Activated CD4-positive, CD25-positive, alpha-beta regulatory T cell treated with anti-CD3 and anti-CD28 coated beads, Interleukin-2, amount 50 U/mL, for 24 hours (primary cell): ENCODE data around the gene GIGYF2.
"Not testable (repeated sequence)": the region's sequence is repeated elsewhere in the genome, so short reads cannot be mapped to it uniquely, and the experiment has no call there.

Experiments
- ATAC-seq, 2 donors: fragments of 150-1000 bp; cut with Tn5 transposase; one replicate each; pipeline ENCODE4 v1.10.0; 2021; ENCODE audit warnings: mild to moderate bottlenecking in 1 of 2, moderate library complexity in 1 of 2

Gene GIGYF2, protein sequence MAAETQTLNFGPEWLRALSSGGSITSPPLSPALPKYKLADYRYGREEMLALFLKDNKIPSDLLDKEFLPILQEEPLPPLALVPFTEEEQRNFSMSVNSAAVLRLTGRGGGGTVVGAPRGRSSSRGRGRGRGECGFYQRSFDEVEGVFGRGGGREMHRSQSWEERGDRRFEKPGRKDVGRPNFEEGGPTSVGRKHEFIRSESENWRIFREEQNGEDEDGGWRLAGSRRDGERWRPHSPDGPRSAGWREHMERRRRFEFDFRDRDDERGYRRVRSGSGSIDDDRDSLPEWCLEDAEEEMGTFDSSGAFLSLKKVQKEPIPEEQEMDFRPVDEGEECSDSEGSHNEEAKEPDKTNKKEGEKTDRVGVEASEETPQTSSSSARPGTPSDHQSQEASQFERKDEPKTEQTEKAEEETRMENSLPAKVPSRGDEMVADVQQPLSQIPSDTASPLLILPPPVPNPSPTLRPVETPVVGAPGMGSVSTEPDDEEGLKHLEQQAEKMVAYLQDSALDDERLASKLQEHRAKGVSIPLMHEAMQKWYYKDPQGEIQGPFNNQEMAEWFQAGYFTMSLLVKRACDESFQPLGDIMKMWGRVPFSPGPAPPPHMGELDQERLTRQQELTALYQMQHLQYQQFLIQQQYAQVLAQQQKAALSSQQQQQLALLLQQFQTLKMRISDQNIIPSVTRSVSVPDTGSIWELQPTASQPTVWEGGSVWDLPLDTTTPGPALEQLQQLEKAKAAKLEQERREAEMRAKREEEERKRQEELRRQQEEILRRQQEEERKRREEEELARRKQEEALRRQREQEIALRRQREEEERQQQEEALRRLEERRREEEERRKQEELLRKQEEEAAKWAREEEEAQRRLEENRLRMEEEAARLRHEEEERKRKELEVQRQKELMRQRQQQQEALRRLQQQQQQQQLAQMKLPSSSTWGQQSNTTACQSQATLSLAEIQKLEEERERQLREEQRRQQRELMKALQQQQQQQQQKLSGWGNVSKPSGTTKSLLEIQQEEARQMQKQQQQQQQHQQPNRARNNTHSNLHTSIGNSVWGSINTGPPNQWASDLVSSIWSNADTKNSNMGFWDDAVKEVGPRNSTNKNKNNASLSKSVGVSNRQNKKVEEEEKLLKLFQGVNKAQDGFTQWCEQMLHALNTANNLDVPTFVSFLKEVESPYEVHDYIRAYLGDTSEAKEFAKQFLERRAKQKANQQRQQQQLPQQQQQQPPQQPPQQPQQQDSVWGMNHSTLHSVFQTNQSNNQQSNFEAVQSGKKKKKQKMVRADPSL (N-terminal part only)

DNA sequence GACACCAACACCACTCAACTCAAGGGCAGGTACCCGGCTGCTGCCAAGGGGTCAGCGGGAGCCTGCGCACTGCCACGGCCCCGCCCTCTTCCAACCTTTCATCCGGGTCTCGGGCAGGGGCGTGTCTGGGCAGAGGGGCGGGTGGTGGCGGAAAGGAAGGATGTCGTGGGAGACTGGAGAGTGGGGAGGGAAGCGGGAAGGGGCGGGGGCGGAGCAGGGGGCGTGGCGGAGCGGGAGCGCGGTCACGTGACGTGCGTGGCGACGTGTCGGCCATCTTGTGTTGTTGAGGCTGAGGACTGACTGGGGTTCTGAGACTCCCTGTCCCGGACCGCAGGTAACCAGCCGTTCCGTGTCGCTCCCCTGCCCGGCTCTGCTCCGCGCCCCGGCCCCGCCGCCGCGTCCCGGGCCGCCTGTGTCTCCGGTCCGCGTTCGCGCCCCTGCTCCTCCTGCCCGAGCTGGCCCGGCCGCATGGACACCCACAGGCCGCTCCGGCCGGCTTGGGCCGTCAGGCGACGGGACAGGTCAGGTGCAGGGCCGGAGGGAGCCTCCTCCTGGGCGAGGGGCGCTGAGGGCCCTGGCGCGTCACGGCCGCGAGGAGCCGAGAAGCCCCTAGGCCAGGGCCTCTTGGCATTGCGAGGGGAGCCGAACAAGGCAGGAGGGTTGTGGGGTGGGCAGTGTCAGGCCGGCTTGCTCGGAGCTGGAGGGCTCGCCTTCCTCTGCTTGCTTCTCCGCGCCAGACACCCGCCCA, at the start of gene GIGYF2:
Gene GIGYF2, plus strand, starts transcription at position 273 of the 748 bp plus-strand sequence. CDS start 37,867 bp downstream, outside the sequence.
- ATAC-seq: peak; percentile 88 to 90

DNA sequence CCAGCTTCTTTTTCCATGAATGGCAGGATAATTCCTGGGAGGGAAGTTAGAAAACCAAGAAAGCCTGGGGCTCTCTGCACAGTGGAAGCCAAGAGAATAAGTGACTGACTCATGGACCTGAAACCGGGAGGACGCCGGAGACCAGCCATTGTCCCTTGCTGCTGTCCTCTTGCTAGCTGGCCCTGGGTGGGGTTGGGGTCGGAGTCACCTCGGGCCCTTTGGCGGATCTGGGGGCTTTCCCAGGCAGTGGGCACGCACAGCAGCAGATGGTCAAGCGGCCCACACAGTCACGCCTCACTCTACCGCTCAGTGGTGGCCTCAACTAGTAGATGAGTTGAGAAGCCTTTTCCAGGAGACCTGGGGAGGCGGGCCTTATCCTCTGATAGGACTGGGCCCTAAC, 48.1 kb upstream of the GIGYF2 start:
- ATAC-seq: no peak

DNA sequence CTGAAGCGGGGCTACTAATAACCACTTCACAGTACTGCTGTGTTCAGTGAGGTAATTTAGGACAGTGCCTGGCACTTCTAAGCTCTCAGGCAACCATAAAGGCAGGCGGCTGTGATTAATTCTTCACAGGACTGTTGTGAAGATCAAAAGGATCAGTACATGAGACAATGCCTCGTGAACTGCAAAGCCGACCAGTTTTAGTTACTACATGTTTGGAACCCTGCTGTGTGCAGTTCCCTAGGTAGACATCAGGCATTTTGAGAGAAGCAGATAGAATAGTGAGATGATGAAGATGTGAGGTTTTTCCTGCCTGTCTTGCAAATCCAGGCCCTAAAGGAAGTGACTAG, 44.7 kb upstream of the GIGYF2 start:
- no peak for ATAC-seq

DNA sequence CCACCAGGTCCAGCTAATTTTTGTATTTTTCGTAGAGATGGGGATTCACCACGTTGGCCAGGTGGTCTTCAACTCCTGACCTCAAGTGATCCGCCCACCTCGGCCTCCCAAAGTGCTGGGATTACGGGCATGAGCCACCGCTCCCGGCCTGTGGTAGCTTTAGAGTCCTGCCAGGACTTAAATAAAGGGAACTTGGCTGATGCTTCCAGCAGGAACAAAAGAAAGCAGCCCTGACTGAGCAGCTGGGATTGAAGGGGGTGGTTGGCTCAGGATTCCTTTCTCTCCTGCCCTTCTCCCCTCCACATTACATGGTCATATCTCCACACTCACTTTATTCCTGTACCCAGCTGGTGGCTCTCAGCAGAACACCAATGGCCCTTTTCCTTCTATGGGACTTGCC, 43.7 kb upstream of the GIGYF2 start:
- ATAC-seq: no peak

DNA sequence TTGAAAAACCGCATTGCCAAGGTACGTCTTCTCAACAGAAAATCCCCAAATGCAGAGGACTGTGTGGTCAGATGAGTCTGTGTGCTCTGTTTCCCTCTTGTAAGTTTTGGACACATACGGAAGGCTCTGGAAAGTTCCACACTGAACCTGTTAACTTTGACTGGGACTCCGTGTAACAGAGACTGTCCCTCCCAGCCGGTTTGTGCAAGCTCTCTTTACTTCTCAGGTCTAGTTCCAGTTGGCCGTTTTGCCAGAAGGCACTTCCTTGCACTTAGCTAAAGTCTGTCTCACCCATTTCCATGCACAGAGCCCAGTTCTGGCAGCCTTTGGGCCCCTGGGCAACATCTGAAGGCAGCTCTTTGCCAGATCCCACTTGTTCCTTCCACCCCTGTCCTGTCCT, 41.7 kb upstream of the GIGYF2 start:
- ATAC-seq: no peak

DNA sequence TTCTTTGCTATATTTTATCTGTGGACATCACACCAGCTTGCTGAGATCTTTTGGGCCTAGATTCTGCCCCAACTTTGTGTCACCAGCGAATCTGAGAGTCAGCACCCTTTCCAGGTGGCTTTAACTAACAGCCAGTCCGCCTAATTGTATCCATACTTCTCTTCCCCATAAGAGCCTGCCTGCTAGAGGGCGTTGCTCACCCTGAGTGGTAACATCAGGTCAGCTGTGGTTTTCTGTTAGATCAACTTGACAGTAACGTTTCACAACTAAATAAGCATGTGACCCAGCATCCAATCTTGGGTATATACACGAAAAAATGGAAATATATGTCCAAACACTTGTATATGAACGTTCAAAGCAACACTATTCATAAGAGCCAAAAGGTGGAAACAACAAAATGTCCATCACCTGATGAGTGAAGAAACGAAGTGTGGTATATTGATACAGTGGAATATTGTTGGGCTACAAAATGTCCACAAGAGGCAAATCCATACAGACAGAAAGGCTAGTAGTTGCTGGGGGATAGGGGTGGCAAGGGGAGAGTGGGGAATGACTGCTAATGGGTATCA, 38.8 kb upstream of the GIGYF2 start:
- ATAC-seq: no peak

DNA sequence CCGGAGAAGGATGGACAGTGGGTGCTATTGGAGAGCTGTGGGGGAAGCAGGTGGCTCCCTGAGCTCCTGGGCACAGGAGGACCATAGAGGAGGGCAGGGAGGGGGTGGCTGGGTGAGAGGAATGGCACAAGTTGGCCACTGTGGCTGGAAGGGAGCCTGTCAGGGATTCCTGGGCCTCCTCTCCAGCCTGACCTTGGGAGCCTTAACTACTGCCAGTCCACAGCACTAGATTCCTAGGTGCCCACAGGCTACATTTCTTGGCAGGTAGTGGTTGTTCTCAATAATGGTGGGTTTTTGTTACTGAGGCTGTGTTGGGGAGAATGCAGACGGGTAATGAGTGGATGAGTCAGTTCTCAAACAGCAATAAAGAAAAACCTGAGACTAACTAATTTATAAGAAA, 37.8 kb upstream of the GIGYF2 start:
- no peak for ATAC-seq

DNA sequence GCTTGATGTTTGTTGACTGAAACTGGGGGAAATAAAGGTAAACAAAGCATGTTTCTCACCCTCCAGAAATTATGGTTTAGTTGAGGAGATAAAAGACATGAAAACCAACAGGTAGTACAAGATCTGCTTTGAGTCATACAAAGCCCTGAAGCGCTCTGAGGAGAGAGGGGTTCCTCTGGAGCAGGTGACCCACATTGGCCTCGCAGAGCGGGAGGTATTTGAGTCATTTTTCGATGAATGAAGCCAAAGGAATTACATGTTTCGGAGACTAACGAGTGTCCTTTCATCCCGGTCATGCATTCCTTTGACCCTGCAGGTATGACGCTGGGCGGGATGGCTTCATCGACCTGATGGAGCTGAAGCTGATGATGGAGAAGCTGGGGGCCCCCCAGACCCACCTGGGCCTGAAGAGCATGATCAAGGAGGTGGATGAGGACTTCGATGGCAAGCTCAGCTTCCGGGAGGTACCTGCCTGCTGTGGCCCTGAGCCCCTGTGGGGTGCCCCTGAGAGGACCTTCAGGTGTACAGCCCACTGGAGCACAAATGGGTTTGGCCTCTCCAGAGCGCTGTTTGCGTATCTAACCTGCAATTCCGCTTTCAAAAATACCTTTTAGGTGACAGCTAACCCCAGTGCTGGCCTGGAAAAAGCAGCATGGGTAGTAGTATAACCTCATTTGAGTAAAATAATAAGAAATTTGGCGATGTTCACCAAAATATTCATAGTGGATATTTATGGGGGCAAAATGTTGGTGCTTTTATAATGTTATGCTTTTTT, 34.5 kb upstream of the GIGYF2 start:
- no peak for ATAC-seq

DNA sequence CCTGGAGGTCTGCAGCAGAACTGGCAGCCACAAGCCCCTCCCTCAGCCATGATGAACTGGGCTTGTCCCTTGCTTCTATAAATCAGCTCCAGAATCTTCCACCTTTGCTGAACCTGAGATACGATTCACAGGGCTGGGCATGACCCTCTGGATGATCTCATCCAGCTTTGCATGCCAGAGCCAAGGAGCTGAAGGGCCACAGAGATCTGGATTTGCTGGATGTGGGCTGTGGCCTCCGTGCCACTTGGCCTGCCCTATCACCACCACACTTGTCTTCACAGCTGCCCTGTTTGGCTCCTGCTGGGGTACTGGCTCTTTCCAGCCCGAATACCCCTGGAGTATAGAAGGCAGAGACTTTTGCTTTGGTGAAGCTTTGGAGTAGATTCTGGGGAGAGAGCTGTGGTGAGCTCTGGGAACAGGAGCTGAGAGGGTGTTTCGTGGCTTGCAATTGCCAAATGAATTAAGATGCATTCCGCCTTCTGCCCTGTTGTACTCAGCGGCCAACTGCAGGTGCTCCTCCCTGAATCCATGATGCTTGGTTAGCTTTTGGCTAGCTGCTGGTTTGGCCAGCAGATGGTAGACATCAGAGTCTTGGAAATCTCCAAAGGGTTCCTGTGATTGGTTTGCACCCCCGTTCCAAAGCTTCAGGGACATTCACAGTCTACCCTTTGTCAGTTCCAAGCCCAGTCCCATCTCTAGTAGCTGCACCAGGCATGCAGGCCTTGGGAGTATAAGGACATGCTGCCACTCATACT, 30.9 kb upstream of the GIGYF2 start:
- no peak for ATAC-seq

DNA sequence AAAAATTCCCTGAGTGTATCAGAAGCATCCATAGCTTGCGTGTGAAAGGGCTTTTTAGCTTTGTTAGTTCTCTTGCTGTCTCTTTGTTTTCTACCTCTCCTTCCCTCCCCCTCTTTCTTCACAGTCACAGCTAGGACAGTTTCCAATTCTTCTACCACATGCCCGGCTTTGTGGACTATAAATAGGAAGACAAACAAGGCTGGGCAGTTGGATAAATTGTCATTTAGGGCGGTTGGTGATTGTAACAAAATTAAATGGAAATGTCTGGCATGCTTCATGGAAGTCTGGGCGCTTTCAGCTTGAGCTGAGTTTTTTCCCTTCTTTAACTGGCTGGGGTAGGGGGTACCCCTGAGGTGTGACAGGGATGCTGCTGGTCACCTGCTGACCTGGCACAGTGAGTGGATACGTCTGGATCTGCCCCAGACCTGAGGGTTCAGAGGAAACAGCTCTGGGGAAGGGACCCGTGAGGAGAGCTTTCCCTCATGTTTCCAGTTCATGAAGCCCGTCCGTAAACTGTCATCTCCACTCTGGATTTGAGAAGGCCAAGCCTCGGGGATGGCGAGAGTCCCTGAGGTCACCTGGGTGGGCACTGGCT, 29.0 kb upstream of the GIGYF2 start:
- ATAC-seq: no peak

DNA sequence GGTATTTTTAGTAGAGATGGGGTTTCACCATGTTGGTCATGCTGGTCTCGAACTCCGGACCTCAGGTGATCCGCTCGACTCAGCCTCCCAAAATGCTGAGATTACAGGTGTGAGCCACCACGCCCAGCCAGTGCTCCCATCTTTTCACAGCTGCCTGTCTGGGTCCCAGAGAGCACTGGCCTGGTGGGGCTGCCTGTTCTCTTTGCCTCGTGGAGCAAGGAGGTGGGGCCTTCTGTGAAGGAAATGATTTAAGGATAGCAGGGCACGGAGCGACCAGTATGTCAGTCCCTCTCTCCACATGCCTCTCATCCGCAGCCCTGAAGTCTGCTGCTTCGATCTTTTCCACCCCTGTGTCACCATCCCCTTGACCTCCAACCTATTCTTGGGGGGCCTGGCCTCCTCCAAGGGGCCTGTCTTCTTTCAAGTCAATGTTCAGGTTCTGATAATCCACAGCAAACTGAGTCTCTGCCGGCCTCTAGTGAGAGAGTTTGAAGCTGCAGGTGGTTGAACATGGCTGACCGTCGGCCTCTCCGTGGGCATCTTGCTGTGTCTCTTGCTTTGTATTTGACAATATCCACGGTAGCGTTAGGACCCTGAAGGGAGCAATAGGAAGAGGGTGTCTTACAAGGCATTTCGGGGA, 28.2 kb upstream of the GIGYF2 start:
- no peak for ATAC-seq

DNA sequence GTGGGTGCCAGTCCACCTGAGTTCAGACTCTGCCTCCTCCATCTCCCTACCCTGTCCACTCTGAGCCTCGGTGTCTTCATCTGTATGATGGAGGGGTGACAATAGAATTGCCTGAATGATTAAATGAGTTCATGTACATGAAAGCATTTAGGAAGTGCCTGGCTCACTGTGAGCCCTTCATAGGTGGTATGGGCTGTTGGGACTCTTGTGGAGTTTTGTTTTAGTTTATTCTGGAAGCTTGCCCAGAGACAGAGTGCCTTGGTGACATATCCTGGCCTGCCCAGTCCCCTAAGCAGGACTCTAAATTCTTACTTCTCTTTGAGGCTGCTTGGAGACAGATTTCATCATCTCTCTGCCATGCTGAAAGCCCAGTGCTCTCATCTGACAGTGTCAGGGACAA, 24.5 kb upstream of the GIGYF2 start:
- ATAC-seq: no peak

DNA sequence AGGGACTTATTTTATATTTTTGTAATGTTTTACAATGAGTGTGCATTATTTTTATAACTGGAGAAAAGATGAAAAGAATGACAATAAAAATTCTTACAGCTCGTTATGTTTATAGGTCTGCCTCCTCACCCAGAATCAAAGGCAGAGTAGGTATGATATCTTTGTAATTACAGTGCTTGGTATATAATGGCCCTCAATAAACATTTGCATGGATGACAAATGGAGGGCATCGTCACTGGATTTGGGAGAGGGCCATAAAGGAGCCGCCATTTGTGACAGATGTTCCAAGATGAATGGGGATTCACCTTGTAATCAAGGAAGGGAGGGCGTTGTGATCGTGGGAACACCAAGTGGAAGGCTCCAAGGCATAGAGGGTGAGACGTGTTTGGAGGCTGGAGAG, 22.6 kb upstream of the GIGYF2 start:
- no peak for ATAC-seq

DNA sequence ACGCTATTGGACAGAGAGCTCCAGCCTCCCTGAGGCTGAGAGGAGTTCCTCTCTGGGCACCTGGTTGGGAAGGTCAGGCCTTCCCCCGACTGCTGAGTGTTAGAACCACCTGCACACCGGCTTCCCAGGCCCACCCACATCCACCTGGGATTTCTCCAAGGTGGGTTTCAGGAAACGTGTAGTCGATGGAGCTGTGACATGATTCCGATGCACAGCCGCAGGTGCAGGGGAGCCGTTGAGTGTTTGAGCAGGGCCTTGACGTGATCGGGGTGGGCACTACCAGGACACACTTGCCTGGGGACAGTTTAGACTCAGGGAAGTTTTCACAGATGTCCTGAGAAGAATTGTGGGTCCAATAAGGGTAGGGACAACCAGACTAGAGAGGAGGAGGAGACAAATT, 21.8 kb upstream of the GIGYF2 start:
- ATAC-seq: no peak

DNA sequence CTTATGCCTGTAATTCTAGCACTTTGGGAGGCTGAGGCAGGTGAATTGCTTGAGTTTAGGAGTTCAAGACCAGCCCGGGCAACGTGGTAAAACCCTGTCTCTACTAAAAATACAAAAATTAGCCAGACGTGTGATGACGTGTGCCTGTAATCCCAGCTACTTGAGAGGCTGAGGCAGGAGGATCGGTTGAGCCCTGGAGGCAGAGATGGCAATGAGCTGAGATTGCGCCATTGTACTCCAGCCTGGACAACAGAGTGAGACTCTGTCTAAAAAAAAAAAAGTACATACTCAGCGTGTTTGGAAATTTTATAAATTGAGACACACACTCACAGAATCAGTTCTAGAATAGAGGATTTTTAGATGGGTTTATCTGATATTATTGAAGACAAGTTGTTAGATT, 17.1 kb upstream of the GIGYF2 start:
- ATAC-seq: no peak

DNA sequence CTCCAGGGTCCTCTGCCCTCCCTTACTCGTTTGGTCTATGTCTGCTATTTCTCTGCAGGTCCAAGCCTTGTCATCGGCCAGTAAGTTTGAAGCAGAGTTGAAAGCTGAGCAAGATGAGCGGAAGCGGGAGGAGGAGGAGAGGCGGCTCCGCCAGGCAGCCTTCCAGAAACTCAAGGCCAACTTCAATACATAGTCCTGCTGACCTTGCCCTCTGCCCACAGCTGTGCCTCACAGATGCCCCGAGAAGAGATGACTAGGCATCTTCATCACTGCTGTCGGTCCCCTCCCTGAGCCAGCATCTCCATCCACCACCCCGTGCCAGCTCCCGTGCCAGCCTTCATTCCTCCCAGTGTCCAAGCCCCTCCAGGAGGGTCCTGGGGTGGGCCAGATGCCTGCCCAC, 15.6 kb upstream of the GIGYF2 start:
- no peak for ATAC-seq

DNA sequence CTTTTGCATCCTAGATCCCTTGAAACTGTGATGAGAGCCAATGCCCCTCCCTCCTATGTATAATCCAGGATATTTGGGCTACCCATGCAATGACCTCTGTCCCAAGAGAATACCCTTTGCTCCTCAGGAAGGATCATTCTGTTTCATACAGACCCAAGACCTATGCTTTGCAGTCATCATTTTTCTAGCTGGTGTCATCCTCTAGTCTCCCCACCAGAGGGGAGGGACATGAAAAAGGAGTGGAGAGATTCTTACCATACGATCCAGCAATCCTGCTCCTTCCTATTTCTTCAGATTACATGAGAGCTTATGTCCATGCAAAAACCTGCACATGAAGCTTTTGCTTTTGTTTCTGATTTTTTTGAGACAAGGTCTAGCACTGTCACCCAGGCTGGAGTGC, 13.8 kb upstream of the GIGYF2 start:
- ATAC-seq: no peak

DNA sequence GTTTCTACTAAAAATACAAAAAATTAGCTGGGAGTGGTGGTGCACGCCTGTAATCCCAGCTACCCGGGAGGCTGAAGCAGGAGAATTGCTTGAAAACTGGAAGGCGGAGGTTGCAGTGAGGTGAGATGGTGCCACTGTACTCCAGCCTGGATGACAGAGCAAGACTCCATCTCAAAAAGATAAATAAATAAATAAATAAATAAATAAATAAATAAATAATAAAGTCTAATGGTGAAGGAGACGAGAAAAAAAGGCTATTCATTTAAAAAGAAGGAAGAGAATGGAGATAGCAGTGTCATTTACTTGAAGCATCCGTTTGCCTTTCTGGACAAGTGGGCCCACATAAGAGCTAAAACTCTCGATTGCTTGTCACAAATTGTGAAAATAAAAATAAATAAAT, 11.7 kb upstream of the GIGYF2 start:
- not testable (repeated sequence) for ATAC-seq

DNA sequence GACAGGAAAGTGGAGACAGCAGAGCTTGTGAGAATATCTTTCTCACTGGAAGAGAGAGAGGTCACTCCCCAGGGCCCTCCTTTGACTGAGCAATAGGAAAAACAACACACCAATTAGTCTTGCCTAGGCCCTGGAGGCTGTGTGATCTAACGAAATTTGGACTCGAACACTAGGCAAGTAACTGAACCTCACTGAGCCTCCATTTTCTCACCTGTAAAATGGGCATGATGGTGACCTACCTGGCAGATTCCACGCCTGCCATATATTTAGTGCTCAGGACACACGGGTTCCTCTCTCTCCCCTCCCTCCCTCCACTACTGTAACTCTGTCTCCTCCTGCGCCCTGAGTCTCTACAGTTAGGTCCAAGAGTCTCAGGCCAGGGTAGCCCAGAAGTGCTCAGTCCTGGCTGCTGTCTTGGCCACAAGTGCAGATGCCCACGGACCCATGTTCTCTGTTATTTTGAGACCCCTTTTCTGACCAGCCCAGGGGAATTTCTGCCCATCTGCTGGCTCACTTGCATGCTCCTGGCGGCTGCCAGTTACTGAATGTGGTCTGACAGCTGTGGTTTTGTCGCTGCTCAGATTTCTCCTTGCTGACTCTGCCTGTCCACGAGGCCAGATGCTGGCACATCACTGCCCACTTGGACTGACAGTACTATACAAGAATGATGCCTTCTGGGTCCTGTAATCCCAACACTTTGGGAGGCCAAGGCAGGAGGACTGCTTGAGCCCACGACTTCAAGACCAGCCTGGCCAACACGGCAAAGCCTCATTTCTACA, 9.6 kb upstream of the GIGYF2 start:
- peak in 1 of 2 donors; percentile 38 for ATAC-seq
